HCT116 (cell line): ENCODE results near the gene C7orf33.

ENCODE experiments used
- CTCF ChIP-seq, 3 experiments: fragments of 200-600 bp in 1 of 3; sonication (generic) in 1 of 3; IDR thresholded peaks in 2 of 3; conservative IDR thresholded peaks in 1 of 3; 2 replicates each; pipeline ENCODE4 v1.5.1; 2012 to 2017; ENCODE audit warnings: low read depth in 2 of 3, low read length in 2 of 3, antibody characterized with exemption in 1 of 3, borderline replicate concordance in 1 of 3, control low read depth in 1 of 3, mild to moderate bottlenecking in 1 of 3, mixed read lengths in 1 of 3, mixed run types in 1 of 3, moderate library complexity in 1 of 3; ENCODE audit not compliant: insufficient read depth in 1 of 3
- ELF1 ChIP-seq: IDR thresholded peaks from 2 replicates; pipeline ENCODE4 v1.6.1; 2012; ENCODE audit warnings: low read depth, borderline replicate concordance
- EZH2 ChIP-seq: fragments of 200-600 bp; sonication (generic); IDR thresholded peaks from 2 replicates; pipeline ENCODE4 v1.6.1; 2017; ENCODE audit warnings: antibody characterized with exemption, mixed run types
- FOSL1 ChIP-seq: IDR thresholded peaks from 2 replicates; pipeline ENCODE4 v1.6.1; 2012; ENCODE audit warnings: low read depth
- MAX ChIP-seq: IDR thresholded peaks from 2 replicates; pipeline ENCODE4 v1.6.1; 2012
- POLR2A ChIP-seq: IDR thresholded peaks from 2 replicates; pipeline ENCODE4 v1.7.0; 2011; ENCODE audit warnings: borderline replicate concordance; ENCODE audit not compliant: insufficient read depth, insufficient read length; ENCODE audit errors: extremely low read depth
- POLR2AphosphoS5 ChIP-seq: IDR thresholded peaks from 2 replicates; pipeline ENCODE4 v1.6.1; 2011; ENCODE audit warnings: mild to moderate bottlenecking, low read depth, low read length, moderate library complexity
- REST ChIP-seq: IDR thresholded peaks from 2 replicates; pipeline ENCODE4 v1.6.1; 2012; ENCODE audit warnings: low read depth
- SRF ChIP-seq: IDR thresholded peaks from 2 replicates; pipeline ENCODE4 v1.6.1; 2012; ENCODE audit warnings: low read depth
- TCF7L2 ChIP-seq: IDR thresholded peaks from 2 replicates; pipeline ENCODE4 v1.7.0; 2011; ENCODE audit warnings: borderline replicate concordance, inconsistent platforms; ENCODE audit not compliant: insufficient read depth, insufficient read length; ENCODE audit errors: extremely low read depth

GRCh38 chr7:148615085-148615730 is 24.6 kb downstream of the C7orf33 start:
- TF ChIP-seq POLR2A (no peak), CTCF (IDR thresholded peaks at IDR 0.05 in 2 of 3, conservative IDR thresholded peaks at IDR 0.05 in 1 of 3; ENCODE audit: borderline replicate concordance in 1 of 3, insufficient read depth in 1 of 3, low read depth in 2 of 3, low read length in 2 of 3) (no peak), FOSL1 (no peak), POLR2AphosphoS5 (no peak), SRF (no peak), MAX (no peak), EZH2 (no peak), TCF7L2 (no peak), ELF1 (no peak), REST (no peak)
